Kidney epithelial cell (primary cell): ENCODE data around the gene CHRNB4. TPM values are rescaled to one million over a fixed set of nuclear protein-coding genes. Genes with fewer than 3 reads are reported as not detected.

Experiments
- DNase-seq: peaks from one replicate; pipeline ENCODE4 v3.0.0-alpha.2; 2010; ENCODE audit warnings: low read depth
- H3K27me3 ChIP-seq: 2 replicates; pipeline ENCODE4 v1.6.0; 2011; ENCODE audit warnings: low read length; ENCODE audit not compliant: control insufficient read depth, insufficient read depth
- H3K36me3 ChIP-seq: 2 replicates; pipeline ENCODE4 v1.5.1; 2011; ENCODE audit warnings: low read length; ENCODE audit not compliant: control insufficient read depth, insufficient read depth
- H3K4me3 ChIP-seq: 2 replicates; pipeline ENCODE4 v1.5.1; 2011; ENCODE audit warnings: low read depth, mild to moderate bottlenecking, control low read depth, low read length
- CTCF ChIP-seq: IDR thresholded peaks from 2 replicates; pipeline ENCODE4 v1.5.1; 2011; ENCODE audit warnings: mild to moderate bottlenecking, moderate library complexity, low read length, control low read depth, inconsistent platforms; ENCODE audit not compliant: insufficient read depth, poor library complexity, severe bottlenecking
- total RNA-seq: library from RNA; depleted of rRNA; stranded (reverse); fragments of >200 nt; gene quantifications from 2 replicates; pipeline ENCODE4 v1.2.3, GENCODE V29; 2015

Gene CHRNB4
- total RNA-seq, 1 donor from 2014 or later: 1.8 TPM

GRCh38 chr15:78676424-78677110 is 35.6 kb upstream of the CHRNB4 start:
- H3K36me3 ChIP-seq: no peaks in the 10 kb centered on the region
- no peak for TF ChIP-seq CTCF
- no peaks in the 10 kb centered on the region for H3K27me3 ChIP-seq
- H3K4me3 ChIP-seq: no peak overlapping the region
- no peak for DNase-seq

GRCh38 chr15:78675617-78676360 is 34.8 kb upstream of the CHRNB4 start:
- Histone ChIP-seq H3K27me3 (no peaks in the 10 kb centered on the region), H3K36me3 (no peaks in the 10 kb centered on the region), H3K4me3 (no peak overlapping the region)
- no peak for DNase-seq
- no peak for TF ChIP-seq CTCF

- no peak for DNase-seq
- H3K27me3 ChIP-seq: no peaks in the 10 kb centered on the region
- no peak for TF ChIP-seq CTCF
- no peak overlapping the region for H3K4me3 ChIP-seq
- H3K36me3 ChIP-seq: no peaks in the 10 kb centered on the region
Measured at GRCh38 chr15:78675206-78675605, 34.2 kb upstream of the CHRNB4 start.

GRCh38 chr15:78673917-78674444 is 33.0 kb upstream of the CHRNB4 start:
- no peaks in the 10 kb centered on the region for H3K27me3 ChIP-seq
- DNase-seq: no peak
- H3K36me3 ChIP-seq: no peaks in the 10 kb centered on the region
- TF ChIP-seq CTCF: no peak
- H3K4me3 ChIP-seq: no peak overlapping the region

- no peak for DNase-seq
- H3K27me3 ChIP-seq: no peaks in the 10 kb centered on the region
- no peaks in the 10 kb centered on the region for H3K36me3 ChIP-seq
- no peak overlapping the region for H3K4me3 ChIP-seq
- no peak for TF ChIP-seq CTCF
Measured at GRCh38 chr15:78673476-78673875, 32.5 kb upstream of the CHRNB4 start.
